Measurements from ENCODE around the gene ISL2.
A peak's percentile ranks its signal among the peaks of the same experiment; 100 is the strongest.

ISL2 gene

GRCh38 chr15:76342058-76342381 is 5.4 kb downstream of the ISL2 start:
- DNase-seq (ENCODE audit: low read depth) = no peak

- no peak for DNase-seq (ENCODE audit: low read depth)
These were observed 6.0 kb downstream of the ISL2 start for GRCh38 chr15:76342382-76343201.

- no peak for DNase-seq (ENCODE audit: low read depth)
These were observed 6.9 kb downstream of the ISL2 start for GRCh38 chr15:76343313-76343996.

GRCh38 chr15:76344893-76345582 is 8.5 kb downstream of the ISL2 start:
- no peak for DNase-seq (ENCODE audit: low read depth)

GRCh38 chr15:76345583-76345879 is 9.0 kb downstream of the ISL2 start:
- DNase-seq (ENCODE audit: low read depth) = no peak

GRCh38 chr15:76345880-76346668 is 9.5 kb downstream of the ISL2 start:
- peak; percentile 56 for DNase-seq (ENCODE audit: low read depth)

- peak; percentile 70 for DNase-seq (ENCODE audit: low read depth)
These were observed 10.3 kb downstream of the ISL2 start for GRCh38 chr15:76346669-76347481.

- DNase-seq (ENCODE audit: low read depth) = peak; percentile 42
These were observed 11.0 kb downstream of the ISL2 start for GRCh38 chr15:76347482-76348055.

- DNase-seq (ENCODE audit: low read depth) = peak; percentile 42
These were observed 12.9 kb downstream of the ISL2 start for GRCh38 chr15:76349301-76350070.

GRCh38 chr15:76353023-76353577 is 16.5 kb downstream of the ISL2 start:
- no peak for DNase-seq (ENCODE audit: low read depth)

GRCh38 chr15:76353903-76354302 is 17.3 kb downstream of the ISL2 start:
- no peak for DNase-seq (ENCODE audit: low read depth)

- DNase-seq (ENCODE audit: low read depth) = no peak
These were observed 18.4 kb downstream of the ISL2 start for GRCh38 chr15:76354823-76355440.

GRCh38 chr15:76358453-76358852 is 21.9 kb downstream of the ISL2 start:
- no peak for DNase-seq (ENCODE audit: low read depth)

GRCh38 chr15:76359152-76359551 is 22.6 kb downstream of the ISL2 start:
- no peak for DNase-seq (ENCODE audit: low read depth)

- no peak for DNase-seq (ENCODE audit: low read depth)
These were observed 23.8 kb downstream of the ISL2 start for GRCh38 chr15:76360416-76360815.

- DNase-seq (ENCODE audit: low read depth) = no peak
These were observed 26.7 kb downstream of the ISL2 start for GRCh38 chr15:76363251-76363650.

- no peak for DNase-seq (ENCODE audit: low read depth)
These were observed 30.1 kb downstream of the ISL2 start for GRCh38 chr15:76366714-76367113.

- DNase-seq (ENCODE audit: low read depth) = no peak
These were observed 31.6 kb downstream of the ISL2 start for GRCh38 chr15:76368122-76368621.

GRCh38 chr15:76376029-76376428 is 39.5 kb downstream of the ISL2 start:
- DNase-seq (ENCODE audit: low read depth) = no peak

Data from ELR (cell line).